ENCODE data around the gene DZIP1.

DNA sequence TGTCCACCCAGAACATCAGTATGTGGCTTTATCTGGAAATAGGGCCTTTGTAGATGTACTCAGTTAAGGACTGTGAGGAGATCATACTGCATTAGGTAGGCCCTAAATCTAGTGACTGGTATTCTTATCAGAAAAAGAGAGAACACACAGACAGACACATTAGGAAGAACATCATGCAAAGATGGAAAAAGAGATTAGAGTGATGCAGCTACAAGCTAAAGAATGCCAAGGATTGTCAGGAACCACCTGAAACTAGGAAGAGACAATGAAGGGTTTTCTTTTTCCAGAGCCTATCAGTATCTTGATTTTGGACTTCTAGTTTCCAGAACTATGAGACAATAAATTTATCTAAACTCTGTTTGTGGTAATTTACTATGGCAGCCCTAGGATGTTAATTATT lies 15.0 kb upstream of the DZIP1 start:
- TF ChIP-seq POLR2AphosphoS5 (IDR thresholded peaks at IDR 0.05; ENCODE audit: insufficient read depth in 1 of 2, low read depth in 1 of 2), result no peak
- TF ChIP-seq, protein P1, sequence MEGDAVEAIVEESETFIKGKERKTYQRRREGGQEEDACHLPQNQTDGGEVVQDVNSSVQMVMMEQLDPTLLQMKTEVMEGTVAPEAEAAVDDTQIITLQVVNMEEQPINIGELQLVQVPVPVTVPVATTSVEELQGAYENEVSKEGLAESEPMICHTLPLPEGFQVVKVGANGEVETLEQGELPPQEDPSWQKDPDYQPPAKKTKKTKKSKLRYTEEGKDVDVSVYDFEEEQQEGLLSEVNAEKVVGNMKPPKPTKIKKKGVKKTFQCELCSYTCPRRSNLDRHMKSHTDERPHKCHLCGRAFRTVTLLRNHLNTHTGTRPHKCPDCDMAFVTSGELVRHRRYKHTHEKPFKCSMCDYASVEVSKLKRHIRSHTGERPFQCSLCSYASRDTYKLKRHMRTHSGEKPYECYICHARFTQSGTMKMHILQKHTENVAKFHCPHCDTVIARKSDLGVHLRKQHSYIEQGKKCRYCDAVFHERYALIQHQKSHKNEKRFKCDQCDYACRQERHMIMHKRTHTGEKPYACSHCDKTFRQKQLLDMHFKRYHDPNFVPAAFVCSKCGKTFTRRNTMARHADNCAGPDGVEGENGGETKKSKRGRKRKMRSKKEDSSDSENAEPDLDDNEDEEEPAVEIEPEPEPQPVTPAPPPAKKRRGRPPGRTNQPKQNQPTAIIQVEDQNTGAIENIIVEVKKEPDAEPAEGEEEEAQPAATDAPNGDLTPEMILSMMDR (IDR thresholded peaks at IDR 0.05), result no peak
